ENCODE results near the gene KLHL17. TPM values are rescaled to one million over a fixed set of nuclear protein-coding genes. Genes with fewer than 3 reads are reported as not detected.
A peak's percentile ranks its signal among the peaks of the same experiment; 100 is the strongest.

Gene KLHL17
- total and polyA plus RNA-seq, 3 donors from 2014 or later: 16.0 to 36.4 (median 34.9) TPM

DNA sequence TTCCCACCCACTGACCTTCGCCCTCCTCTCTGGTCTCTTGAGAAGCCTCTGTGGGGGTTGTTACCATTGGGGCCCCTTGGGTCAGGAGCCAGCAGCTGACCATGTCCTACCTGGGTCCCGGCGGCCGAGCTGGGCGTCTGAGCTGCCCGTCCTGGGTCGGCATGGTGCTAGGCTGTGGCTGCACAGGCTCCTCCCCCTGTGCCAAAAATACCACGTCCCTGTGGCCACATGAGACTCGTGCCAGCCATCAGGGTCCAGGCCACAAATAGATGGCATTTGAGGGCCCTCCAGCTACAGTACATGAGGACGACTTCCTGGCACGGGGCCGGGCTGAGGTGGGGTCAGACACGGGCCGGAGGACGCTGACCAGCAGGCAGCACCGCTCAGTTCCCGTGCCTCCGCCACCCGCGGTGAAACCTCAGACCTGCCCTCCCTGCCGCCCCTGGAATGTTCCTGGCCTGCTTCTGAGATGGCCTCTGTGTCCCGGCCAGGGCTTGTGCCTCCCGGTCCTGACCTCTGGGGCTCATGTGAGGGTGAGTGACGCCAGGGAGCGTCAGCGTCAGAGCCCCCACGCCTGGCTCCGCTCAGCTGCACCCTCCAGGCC lies 21.7 kb downstream of the KLHL17 start, which contains the start of gene PERM1:
Gene PERM1 (minus strand): TSS at position 139 of the 604 bp plus-strand sequence. CDS start 1,064 bp downstream, outside the sequence.
- no peak for DNase-seq
- 61 to 69% methylated on average over 22 to 27 of the region's 28 CpGs for WGBS, 2 donors
- Histone ChIP-seq H3K4me3 (no peak within 1 kb of the TSS), H3K4me1 (no peaks in the 10 kb centered on the region), H3K27ac (no peak within 1 kb of the TSS), H3K9me3 (no peaks in the 10 kb centered on the region), H3K27me3 (no peaks in the 10 kb centered on the region), H3K36me3 (ENCODE audit: low read depth, missing control alignments) (no peaks in the 10 kb centered on the region)
- TF ChIP-seq, protein P1, sequence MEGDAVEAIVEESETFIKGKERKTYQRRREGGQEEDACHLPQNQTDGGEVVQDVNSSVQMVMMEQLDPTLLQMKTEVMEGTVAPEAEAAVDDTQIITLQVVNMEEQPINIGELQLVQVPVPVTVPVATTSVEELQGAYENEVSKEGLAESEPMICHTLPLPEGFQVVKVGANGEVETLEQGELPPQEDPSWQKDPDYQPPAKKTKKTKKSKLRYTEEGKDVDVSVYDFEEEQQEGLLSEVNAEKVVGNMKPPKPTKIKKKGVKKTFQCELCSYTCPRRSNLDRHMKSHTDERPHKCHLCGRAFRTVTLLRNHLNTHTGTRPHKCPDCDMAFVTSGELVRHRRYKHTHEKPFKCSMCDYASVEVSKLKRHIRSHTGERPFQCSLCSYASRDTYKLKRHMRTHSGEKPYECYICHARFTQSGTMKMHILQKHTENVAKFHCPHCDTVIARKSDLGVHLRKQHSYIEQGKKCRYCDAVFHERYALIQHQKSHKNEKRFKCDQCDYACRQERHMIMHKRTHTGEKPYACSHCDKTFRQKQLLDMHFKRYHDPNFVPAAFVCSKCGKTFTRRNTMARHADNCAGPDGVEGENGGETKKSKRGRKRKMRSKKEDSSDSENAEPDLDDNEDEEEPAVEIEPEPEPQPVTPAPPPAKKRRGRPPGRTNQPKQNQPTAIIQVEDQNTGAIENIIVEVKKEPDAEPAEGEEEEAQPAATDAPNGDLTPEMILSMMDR (IDR thresholded peaks at IDR 0.05): no peak
- TF ChIP-seq POLR2A (IDR thresholded peaks at IDR 0.05): no peak
- intact Hi-C loops (cut with DNase I; ENCODE audit: low total_unique reads): no loop called here

DNA sequence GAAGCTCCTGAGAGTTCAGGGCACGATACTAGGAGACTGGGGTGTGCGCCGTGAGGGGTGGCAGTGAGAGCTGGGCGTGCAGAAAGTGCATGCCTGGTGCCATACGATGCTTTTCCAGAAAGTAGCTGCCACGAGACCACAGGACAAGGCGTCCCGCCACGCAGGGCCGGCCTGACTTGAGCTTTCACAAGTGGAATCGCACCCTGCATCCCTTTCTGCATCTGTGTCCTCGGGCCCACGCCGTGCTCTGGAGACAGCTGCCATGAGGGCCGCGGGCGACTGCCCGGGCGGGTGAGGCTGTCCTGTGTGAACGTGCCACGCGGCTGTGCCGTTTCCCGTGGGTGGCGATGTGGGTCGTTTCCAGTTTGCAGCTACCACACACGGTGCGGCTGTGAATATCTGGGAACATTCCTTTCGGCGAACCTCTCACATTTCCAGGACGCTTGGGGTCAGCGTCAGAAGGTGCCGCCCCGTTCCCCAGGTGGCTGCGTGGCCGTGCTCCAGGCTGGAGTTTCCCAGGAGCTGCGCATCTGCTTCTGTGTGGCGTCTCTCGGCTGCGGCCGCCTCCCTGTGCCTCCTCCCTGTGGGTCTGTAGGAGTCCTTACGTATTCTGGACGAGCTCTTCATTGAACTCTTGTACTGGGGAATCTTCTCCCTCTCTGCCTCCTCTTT lies 22.5 kb downstream of the KLHL17 start:
- intact Hi-C loops (cut with DNase I; ENCODE audit: low total_unique reads): no loop called here
- no peaks in the 10 kb centered on the region for H3K27me3 ChIP-seq

DNA sequence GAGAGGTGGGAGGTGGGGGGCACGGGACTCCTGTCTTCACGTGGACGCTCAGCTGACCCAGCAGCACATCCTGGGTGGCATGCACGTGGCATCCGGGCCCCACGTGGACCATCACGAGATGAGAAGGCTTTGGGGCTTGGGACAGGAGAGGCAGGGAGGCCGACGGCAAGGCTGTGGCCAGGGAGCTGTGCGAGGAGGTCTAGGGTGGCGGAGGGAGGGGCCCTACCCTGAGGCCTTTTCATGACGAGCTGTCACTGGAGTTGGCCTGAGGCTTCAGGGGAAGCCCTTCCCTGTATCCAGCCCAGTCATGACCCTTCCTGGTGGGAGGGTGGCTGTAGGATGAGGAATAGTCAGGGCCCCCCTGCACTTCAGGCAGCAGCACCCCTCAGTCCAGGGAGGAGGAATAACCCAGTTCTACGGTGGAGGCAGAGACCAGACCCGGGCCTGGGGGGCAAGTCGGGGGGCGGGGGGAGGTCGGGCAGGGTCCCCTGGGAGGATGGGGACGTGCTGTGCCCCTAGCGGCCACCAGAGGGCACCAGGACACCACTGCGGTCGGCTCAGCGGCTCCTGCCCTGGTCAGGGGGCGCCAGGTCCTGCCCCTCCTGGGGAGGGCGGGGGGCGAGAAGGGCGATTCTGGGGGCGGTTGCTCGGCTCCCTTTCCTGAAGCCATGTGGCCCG lies 23.6 kb downstream of the KLHL17 start:
- Histone ChIP-seq H3K27ac (no peak overlapping the region), H3K4me1 (no peaks in the 10 kb centered on the region), H3K27me3 (no peaks in the 10 kb centered on the region), H3K9me3 (no peaks in the 10 kb centered on the region), H3K36me3 (ENCODE audit: low read depth, missing control alignments) (no peaks in the 10 kb centered on the region), H3K4me3 (no peak overlapping the region)
- DNase-seq: peak; percentile 61
- WGBS, 2 donors: 32 to 41% methylated on average over 9 to 28 of the region's 29 CpGs
- no peak for TF ChIP-seq POLR2A (IDR thresholded peaks at IDR 0.05)
- TF ChIP-seq, protein P1 (IDR thresholded peaks at IDR 0.05): peak in 2 of 3 experiments; percentile 26 to 93
- intact Hi-C loops (cut with DNase I; ENCODE audit: low total_unique reads): no loop called here

More for the DNA sequence above, 22.5 kb downstream of the KLHL17 start:
- H3K27ac ChIP-seq: no peak overlapping the region
- H3K4me1 ChIP-seq: no peaks in the 10 kb centered on the region
- no peaks in the 10 kb centered on the region for H3K9me3 ChIP-seq
- TF ChIP-seq, protein P1 (IDR thresholded peaks at IDR 0.05): no peak
- TF ChIP-seq POLR2A (IDR thresholded peaks at IDR 0.05): no peak
- 80 to 83% methylated on average over 32 to 43 of the region's 43 CpGs for WGBS, 2 donors
- DNase-seq: no peak
- H3K36me3 ChIP-seq (ENCODE audit: low read depth, missing control alignments): no peaks in the 10 kb centered on the region
- H3K4me3 ChIP-seq: no peak overlapping the region

DNA sequence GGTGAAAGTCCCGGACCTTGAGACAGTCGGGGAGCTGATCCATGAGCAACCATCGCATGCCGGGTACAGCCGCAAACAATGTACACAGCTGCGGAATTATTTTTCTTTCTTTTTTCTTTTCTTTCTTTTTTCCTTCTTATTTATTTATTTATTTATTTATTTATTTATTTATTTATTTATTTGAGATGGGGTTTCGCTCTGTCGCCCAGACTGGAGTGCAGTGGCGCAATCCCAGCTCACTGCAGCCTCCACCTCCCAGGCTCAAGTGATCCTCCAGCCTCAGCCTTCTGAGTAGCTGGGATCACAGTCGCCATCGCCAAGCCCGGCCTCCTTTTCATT lies 24.1 kb downstream of the KLHL17 start:
- TF ChIP-seq POLR2A (IDR thresholded peaks at IDR 0.05): no peak
- TF ChIP-seq, protein P1 (IDR thresholded peaks at IDR 0.05): no peak
- 66 to 72% methylated on average over 12 of the region's 12 CpGs for WGBS, 2 donors
- H3K9me3 ChIP-seq: no peaks in the 10 kb centered on the region
- H3K27me3 ChIP-seq: no peaks in the 10 kb centered on the region
- no peak overlapping the region for H3K27ac ChIP-seq
- intact Hi-C loops (cut with DNase I; ENCODE audit: low total_unique reads): no loop called here
- no peaks in the 10 kb centered on the region for H3K36me3 ChIP-seq (ENCODE audit: low read depth, missing control alignments)
- no peak for DNase-seq
- H3K4me3 ChIP-seq: no peak overlapping the region
- H3K4me1 ChIP-seq: no peaks in the 10 kb centered on the region
